K562 (cell line): ENCODE results near the gene CORO2A. TPM values are rescaled to one million over a fixed set of nuclear protein-coding genes. Genes with fewer than 3 reads are reported as not detected.

Experiments used
- CBFA2T2 ChIP-seq: fragments of 450-650 bp; conservative IDR thresholded peaks from 2 replicates; pipeline ENCODE4 v1.6.1; 2017; ENCODE audit warnings: mild to moderate bottlenecking
- CEBPG ChIP-seq, 3 experiments: fragments of 200-800 bp in 1 of 3; sonication (Bioruptor generic) in 1 of 3; sonication (generic) in 1 of 3; formaldehyde crosslinking in 1 of 3; IDR thresholded peaks in 2 of 3; conservative IDR thresholded peaks in 1 of 3; 2 replicates each; pipeline versions ENCODE4 v1.6.1 to v1.8.0; 2016 to 2022; ENCODE audit warnings: missing compliant biosample characterization in 2 of 3, missing genetic modification characterization in 2 of 3, mild to moderate bottlenecking in 1 of 3, missing genetic modification reagents in 1 of 3
- FOXP4 ChIP-seq: sonication (generic); formaldehyde crosslinking; IDR thresholded peaks from 2 replicates; pipeline ENCODE4 v1.8.0; 2022; ENCODE audit warnings: mild to moderate bottlenecking, missing genetic modification reagents, borderline replicate concordance
- MAZ ChIP-seq, 2 experiments: fragments of 450-650 bp in 1 of 2; sonication (generic) in 1 of 2; formaldehyde crosslinking; IDR thresholded peaks in 1 of 2; conservative IDR thresholded peaks in 1 of 2; 2 replicates each; pipeline versions ENCODE4 v1.4.0 to v1.5.0; 2020; ENCODE audit warnings: mild to moderate bottlenecking in 1 of 2, missing genetic modification reagents in 1 of 2
- MED1 ChIP-seq: sonication (generic); formaldehyde crosslinking; IDR thresholded peaks from 2 replicates; pipeline ENCODE4 v1.8.1; 2023; ENCODE audit warnings: missing genetic modification reagents, borderline replicate concordance
- NBN ChIP-seq: fragments of 450-650 bp; IDR thresholded peaks from 2 replicates; pipeline ENCODE4 v1.6.1; 2016; ENCODE audit warnings: low read depth, mild to moderate bottlenecking
- POLR3A ChIP-seq: IDR thresholded peaks from 2 replicates; pipeline ENCODE4 v1.6.1; 2011; ENCODE audit warnings: borderline replicate concordance, mild to moderate bottlenecking, moderate library complexity; ENCODE audit not compliant: insufficient read length, insufficient read depth; ENCODE audit errors: extremely low read depth
- POLR3G ChIP-seq: IDR thresholded peaks from 2 replicates; pipeline ENCODE4 v1.6.1; 2011; ENCODE audit not compliant: insufficient read length, insufficient replicate concordance; ENCODE audit errors: extremely low read depth
- PRPF4 ChIP-seq: fragments of 200-400 bp; formaldehyde crosslinking; IDR thresholded peaks from one replicate; pipeline ENCODE4 v1.6.1; 2017; ENCODE audit warnings: low read length, low read depth, mild to moderate bottlenecking; ENCODE audit not compliant: insufficient read depth, poor library complexity, severe bottlenecking
- RUNX1 ChIP-seq: sonication (generic); IDR thresholded peaks from 2 replicates; pipeline ENCODE4 v1.6.1; 2016; ENCODE audit warnings: antibody characterized with exemption, low read depth
- SAFB2 ChIP-seq: fragments of 200-400 bp; formaldehyde crosslinking; IDR thresholded peaks from 2 replicates; pipeline ENCODE4 v1.6.1; 2018; ENCODE audit warnings: borderline replicate concordance, low read length, low read depth, moderate library complexity; ENCODE audit not compliant: severe bottlenecking
- TAL1 ChIP-seq: fragments of 450-650 bp; IDR thresholded peaks from 2 replicates; pipeline ENCODE4 v1.6.1; 2016; ENCODE audit warnings: mild to moderate bottlenecking
- USF1 ChIP-seq: sonication (generic); formaldehyde crosslinking; IDR thresholded peaks from 2 replicates; pipeline ENCODE4 v1.9.0; 2022; ENCODE audit warnings: mild to moderate bottlenecking, missing genetic modification reagents
- ZNF263 ChIP-seq: sonication (generic); formaldehyde crosslinking; IDR thresholded peaks from 2 replicates; pipeline ENCODE4 v1.8.0; 2022; ENCODE audit warnings: mild to moderate bottlenecking, missing genetic modification reagents, borderline replicate concordance
- ZNF354B ChIP-seq: fragments of 250-450 bp; sonication (Bioruptor Pico); IDR thresholded peaks from 2 replicates; pipeline ENCODE4 v1.4.0; 2020
- ZNF408 ChIP-seq: fragments of 250-450 bp; sonication (Bioruptor Pico); IDR thresholded peaks from 2 replicates; pipeline ENCODE4 v1.4.0; 2020; ENCODE audit warnings: low read depth, mild to moderate bottlenecking, moderate library complexity
- ZNF584 ChIP-seq: fragments of 200-800 bp; sonication (Bioruptor generic); IDR thresholded peaks from 2 replicates; pipeline ENCODE4 v1.6.1; 2016; ENCODE audit warnings: low read depth, mild to moderate bottlenecking, missing genetic modification characterization, missing compliant biosample characterization
- ZNF699 ChIP-seq: fragments of 250-450 bp; sonication (Bioruptor Pico); IDR thresholded peaks from 2 replicates; pipeline ENCODE4 v1.8.0; 2021; ENCODE audit warnings: mild to moderate bottlenecking, moderate library complexity; ENCODE audit not compliant: insufficient replicate concordance
- ZNF77 ChIP-seq: fragments of 250-450 bp; sonication (Bioruptor Pico); IDR thresholded peaks from 2 replicates; pipeline ENCODE4 v1.5.0; 2020
- polyA plus RNA-seq, 8 experiments: library from polyadenylated mRNA; depleted of rRNA in 4 of 8; stranded (reverse) in 5 of 8; unstranded in 3 of 8; fragments of >200 nt; fragmentation: Nextera tagmentation in 2 of 8; fragmentation: Illumina TruSeq in 1 of 8; extraction: Ambion mirVana in 2 of 8; extraction: Trizol in 1 of 8; gene quantifications; 2 replicates each; pipeline versions ENCODE4 v1.2.1 to v1.2.3, GENCODE V29; 2011 to 2014; ENCODE audit warnings: inconsistent platforms in 1 of 8, missing spikeins in 1 of 8
- total RNA-seq, 7 experiments: library from RNA; depleted of rRNA in 6 of 7; stranded (reverse); fragments of >200 nt in 6 of 7; fragmentation: Illumina TruSeq in 2 of 7; extraction: Trizol in 2 of 7; gene quantifications; 2 replicates each; pipeline versions ENCODE4 v1.2.1 to v1.2.3, GENCODE V29; 2011 to 2021; ENCODE audit warnings: low replicate concordance in 1 of 7
- TF ChIP-seq, protein P1 (sequence below): fragments of 450-650 bp; IDR thresholded peaks from 2 replicates; pipeline ENCODE4 v1.6.1; 2016; ENCODE audit warnings: low read depth, mild to moderate bottlenecking, moderate library complexity
- TF ChIP-seq, protein P2 (sequence below): fragments of 450-650 bp; IDR thresholded peaks from one replicate; pipeline ENCODE4 v1.6.1; 2018; ENCODE audit warnings: mild to moderate bottlenecking, moderate library complexity; ENCODE audit not compliant: partially characterized antibody

The CORO2A gene
- total and polyA plus RNA-seq, 9 of the 15 experiments (the other 6 are each of a cell fraction or from before 2014, with no cell fraction given), result 9.5 to 26.6 (median 18.0) TPM

DNA sequence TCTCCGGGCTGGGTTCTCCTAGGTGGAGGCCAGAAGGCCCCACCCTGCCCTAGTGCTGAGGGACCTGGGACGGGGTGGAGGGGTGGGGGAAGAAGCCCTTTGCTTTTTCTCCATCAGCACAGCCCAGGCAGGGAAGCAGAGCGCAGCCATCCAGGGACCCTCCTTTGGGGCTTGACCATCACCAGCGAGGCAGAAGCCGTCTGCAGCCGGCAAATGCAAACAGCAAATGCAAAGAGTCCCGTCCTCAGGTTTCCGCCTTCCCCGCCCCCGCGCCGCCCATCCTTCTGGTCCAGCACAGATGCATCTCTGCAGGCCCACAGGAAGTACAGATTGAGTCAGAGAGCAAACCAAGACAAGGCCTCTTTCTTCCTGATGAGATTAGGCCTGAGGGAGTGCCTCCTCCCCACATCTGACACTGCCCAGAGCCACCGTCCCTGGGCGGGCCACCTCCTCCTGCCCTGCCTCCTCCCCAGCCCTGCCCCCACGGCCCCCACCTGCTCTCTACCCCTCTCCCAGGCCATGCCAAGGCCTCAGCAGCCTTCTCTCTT is 23.4 kb downstream of the CORO2A start (continued):
- TF ChIP-seq POLR3G (no peak), ZNF263 (CRISPR knock-in tag) (peak; percentile 40; the same call in 1 of the 2 replicates), RUNX1 (no peak), MED1 (no peak), TAL1 (no peak; the same call in 1 of the 2 replicates), SAFB2 (no peak), FOXP4 (CRISPR knock-in tag) (no peak), NBN (no peak), CEBPG (CRISPR knock-in tag; IDR thresholded peaks at IDR 0.05) (no peak), CEBPG (tag; conservative IDR thresholded peaks at IDR 0.05 in 1 of 2, IDR thresholded peaks at IDR 0.05 in 1 of 2) (no peak), CBFA2T2 (peak; percentile 57), POLR3A (no peak), ZNF77 (CRISPR knock-in tag) (no peak), ZNF584 (CRISPR knock-in tag) (no peak), ZNF699 (CRISPR knock-in tag) (no peak), ZNF354B (no peak), MAZ (CRISPR knock-in tag; conservative IDR thresholded peaks at IDR 0.05 in 1 of 2, IDR thresholded peaks at IDR 0.05 in 1 of 2) (peak; percentile 25 to 63; a peak in 2 of 4 replicates), ZNF408 (CRISPR knock-in tag) (no peak), PRPF4 (no peak), USF1 (no peak)
- TF ChIP-seq, protein P1, sequence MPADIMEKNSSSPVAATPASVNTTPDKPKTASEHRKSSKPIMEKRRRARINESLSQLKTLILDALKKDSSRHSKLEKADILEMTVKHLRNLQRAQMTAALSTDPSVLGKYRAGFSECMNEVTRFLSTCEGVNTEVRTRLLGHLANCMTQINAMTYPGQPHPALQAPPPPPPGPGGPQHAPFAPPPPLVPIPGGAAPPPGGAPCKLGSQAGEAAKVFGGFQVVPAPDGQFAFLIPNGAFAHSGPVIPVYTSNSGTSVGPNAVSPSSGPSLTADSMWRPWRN, result no peak
- TF ChIP-seq, protein P2, sequence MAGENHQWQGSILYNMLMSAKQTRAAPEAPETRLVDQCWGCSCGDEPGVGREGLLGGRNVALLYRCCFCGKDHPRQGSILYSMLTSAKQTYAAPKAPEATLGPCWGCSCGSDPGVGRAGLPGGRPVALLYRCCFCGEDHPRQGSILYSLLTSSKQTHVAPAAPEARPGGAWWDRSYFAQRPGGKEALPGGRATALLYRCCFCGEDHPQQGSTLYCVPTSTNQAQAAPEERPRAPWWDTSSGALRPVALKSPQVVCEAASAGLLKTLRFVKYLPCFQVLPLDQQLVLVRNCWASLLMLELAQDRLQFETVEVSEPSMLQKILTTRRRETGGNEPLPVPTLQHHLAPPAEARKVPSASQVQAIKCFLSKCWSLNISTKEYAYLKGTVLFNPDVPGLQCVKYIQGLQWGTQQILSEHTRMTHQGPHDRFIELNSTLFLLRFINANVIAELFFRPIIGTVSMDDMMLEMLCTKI, result no peak
